Ishikawa (cell line): ENCODE results near the gene NDUFB6.
A peak's percentile ranks its signal among the peaks of the same experiment; 100 is the strongest.

Experiments used
- CEBPB ChIP-seq: IDR thresholded peaks from 2 replicates; pipeline ENCODE4 v1.6.1; 2012
- CREB1 ChIP-seq: IDR thresholded peaks from 2 replicates; pipeline ENCODE4 v1.6.1; 2012; ENCODE audit warnings: low read depth
- EGR1 ChIP-seq: IDR thresholded peaks from 2 replicates; pipeline ENCODE4 v1.6.1; 2012
- EP300 ChIP-seq: IDR thresholded peaks from 2 replicates; pipeline ENCODE4 v1.6.1; 2012; ENCODE audit warnings: borderline replicate concordance
- FOXM1 ChIP-seq: IDR thresholded peaks from 2 replicates; pipeline ENCODE4 v1.6.1; 2012; ENCODE audit warnings: low read depth, borderline replicate concordance
- NFIC ChIP-seq: IDR thresholded peaks from 2 replicates; pipeline ENCODE4 v1.6.1; 2012
- RAD21 ChIP-seq: IDR thresholded peaks from 2 replicates; pipeline ENCODE4 v1.6.1; 2012; ENCODE audit warnings: low read depth
- TAF1 ChIP-seq: IDR thresholded peaks from 2 replicates; pipeline ENCODE4 v1.6.1; 2012; ENCODE audit warnings: low read depth, mild to moderate bottlenecking
- TCF12 ChIP-seq: IDR thresholded peaks from 2 replicates; pipeline ENCODE4 v1.6.1; 2012; ENCODE audit warnings: low read depth
- TEAD4 ChIP-seq: IDR thresholded peaks from 2 replicates; pipeline ENCODE4 v1.6.1; 2012
- YY1 ChIP-seq: IDR thresholded peaks from 2 replicates; pipeline ENCODE4 v1.6.1; 2012; ENCODE audit warnings: low read depth
- ZBTB7A ChIP-seq: IDR thresholded peaks from 2 replicates; pipeline ENCODE4 v1.6.1; 2012; ENCODE audit warnings: low read depth
- TF ChIP-seq, protein P1 (sequence below): IDR thresholded peaks from 2 replicates; pipeline ENCODE4 v1.6.1; 2012
- TF ChIP-seq, protein P2 (sequence below): IDR thresholded peaks from 2 replicates; pipeline ENCODE4 v1.6.1; 2012; ENCODE audit warnings: low read depth, mild to moderate bottlenecking
- TF ChIP-seq, protein P3 (sequence below): IDR thresholded peaks from 2 replicates; pipeline ENCODE4 v1.6.1; 2012

Gene NDUFB6

DNA sequence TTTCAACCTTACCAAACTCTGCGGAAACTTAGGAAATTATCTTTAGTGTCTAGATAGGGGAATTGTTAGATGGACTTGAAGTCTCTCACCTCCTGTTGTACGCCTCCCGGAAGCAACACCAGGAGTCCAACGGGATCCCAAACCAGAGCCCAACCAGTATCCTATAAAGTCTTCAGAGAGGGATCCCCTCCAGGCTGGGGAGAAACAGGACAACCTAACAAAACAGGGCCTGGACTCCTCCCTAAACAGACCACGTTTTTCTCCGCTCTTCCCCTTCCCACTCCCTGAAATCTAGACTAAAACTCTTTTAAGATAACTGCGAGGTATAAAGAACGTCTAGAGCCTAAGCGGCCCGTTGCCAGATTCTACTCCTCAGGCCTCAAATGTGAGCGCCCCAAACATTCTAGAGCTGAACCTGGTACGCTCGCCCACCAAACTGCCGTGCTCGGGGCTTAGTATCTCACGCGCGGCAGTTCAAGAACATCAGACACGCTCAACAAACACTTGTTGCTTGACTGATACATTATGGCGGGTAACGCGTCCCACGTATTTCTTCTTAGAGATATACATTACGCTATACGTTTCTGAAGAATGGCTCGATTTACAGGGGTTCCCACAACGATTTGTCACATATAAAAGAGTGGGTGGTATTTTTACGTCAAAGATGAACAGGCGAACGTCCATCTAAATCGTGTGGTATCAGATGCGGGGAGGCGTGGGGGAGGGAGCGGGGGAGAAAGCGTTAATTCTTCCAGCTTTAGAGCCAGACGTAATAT lies 21.5 kb downstream of the NDUFB6 start:
- no peak for TF ChIP-seq EP300
- TF ChIP-seq, protein P1, sequence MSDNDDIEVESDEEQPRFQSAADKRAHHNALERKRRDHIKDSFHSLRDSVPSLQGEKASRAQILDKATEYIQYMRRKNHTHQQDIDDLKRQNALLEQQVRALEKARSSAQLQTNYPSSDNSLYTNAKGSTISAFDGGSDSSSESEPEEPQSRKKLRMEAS, result no peak; the same call in 1 of the 2 replicates
- TF ChIP-seq CREB1, result no peak
- no peak for TF ChIP-seq ZBTB7A
- no peak for TF ChIP-seq RAD21
- TF ChIP-seq TAF1, result no peak
- TF ChIP-seq CEBPB, result no peak
- TF ChIP-seq, protein P2, sequence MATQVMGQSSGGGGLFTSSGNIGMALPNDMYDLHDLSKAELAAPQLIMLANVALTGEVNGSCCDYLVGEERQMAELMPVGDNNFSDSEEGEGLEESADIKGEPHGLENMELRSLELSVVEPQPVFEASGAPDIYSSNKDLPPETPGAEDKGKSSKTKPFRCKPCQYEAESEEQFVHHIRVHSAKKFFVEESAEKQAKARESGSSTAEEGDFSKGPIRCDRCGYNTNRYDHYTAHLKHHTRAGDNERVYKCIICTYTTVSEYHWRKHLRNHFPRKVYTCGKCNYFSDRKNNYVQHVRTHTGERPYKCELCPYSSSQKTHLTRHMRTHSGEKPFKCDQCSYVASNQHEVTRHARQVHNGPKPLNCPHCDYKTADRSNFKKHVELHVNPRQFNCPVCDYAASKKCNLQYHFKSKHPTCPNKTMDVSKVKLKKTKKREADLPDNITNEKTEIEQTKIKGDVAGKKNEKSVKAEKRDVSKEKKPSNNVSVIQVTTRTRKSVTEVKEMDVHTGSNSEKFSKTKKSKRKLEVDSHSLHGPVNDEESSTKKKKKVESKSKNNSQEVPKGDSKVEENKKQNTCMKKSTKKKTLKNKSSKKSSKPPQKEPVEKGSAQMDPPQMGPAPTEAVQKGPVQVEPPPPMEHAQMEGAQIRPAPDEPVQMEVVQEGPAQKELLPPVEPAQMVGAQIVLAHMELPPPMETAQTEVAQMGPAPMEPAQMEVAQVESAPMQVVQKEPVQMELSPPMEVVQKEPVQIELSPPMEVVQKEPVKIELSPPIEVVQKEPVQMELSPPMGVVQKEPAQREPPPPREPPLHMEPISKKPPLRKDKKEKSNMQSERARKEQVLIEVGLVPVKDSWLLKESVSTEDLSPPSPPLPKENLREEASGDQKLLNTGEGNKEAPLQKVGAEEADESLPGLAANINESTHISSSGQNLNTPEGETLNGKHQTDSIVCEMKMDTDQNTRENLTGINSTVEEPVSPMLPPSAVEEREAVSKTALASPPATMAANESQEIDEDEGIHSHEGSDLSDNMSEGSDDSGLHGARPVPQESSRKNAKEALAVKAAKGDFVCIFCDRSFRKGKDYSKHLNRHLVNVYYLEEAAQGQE, result no peak
- TF ChIP-seq, protein P3, sequence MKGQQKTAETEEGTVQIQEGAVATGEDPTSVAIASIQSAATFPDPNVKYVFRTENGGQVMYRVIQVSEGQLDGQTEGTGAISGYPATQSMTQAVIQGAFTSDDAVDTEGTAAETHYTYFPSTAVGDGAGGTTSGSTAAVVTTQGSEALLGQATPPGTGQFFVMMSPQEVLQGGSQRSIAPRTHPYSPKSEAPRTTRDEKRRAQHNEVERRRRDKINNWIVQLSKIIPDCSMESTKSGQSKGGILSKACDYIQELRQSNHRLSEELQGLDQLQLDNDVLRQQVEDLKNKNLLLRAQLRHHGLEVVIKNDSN, result no peak
- no peak for TF ChIP-seq FOXM1
- TF ChIP-seq NFIC, result no peak
- TF ChIP-seq TCF12, result no peak
- no peak for TF ChIP-seq EGR1
- no peak for TF ChIP-seq TEAD4
- no peak for TF ChIP-seq YY1

DNA sequence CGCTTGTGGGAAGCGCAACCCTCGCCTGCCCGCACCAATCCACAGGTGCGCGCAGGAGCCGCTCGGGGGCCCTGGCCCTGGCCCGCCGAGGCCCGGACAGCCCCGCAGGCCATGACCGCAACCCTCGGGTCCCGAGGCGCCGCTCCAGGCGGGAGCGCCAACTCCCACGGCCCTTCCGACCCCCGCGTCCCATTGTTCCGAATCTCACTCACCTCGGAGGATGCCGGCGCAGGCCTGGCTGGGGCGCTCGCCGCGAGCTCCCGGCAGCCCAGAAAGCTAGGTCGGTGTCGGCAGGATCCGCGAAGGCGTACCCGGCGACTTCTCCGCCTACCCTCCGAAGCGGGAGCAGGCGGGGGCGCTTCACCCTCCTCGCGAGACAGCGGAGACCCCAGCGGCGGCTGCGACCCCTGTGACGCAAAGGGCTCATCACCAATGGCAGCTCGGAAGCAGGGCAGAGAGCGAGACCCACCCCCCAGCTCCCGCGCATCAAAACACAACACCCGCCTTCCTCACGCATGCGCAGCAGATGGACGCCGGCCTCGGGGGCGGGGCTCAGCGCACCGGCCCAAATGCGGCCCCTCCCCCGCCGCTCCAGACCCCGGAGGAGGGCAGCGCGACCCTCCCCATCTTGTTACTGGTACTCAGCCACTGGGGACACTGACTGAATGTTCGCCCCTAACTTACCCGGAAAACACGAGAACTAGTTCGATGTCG lies 22.2 kb downstream of the NDUFB6 start:
- TF ChIP-seq, protein P1, result peak; percentile 32; the same call in 1 of the 2 replicates
- TF ChIP-seq TCF12 (peak; percentile 50; the same call in 1 of the 2 replicates), CREB1 (peak; percentile 73), FOXM1 (0 out of 2 replicates have a peak, but pooled peaks have one; percentile 25), RAD21 (no peak), CEBPB (no peak), ZBTB7A (peak; percentile 99), NFIC (no peak), TEAD4 (no peak), EGR1 (peak; percentile 7; the same call in 1 of the 2 replicates), TAF1 (peak; percentile 50; the same call in 1 of the 2 replicates), EP300 (no peak), YY1 (no peak)
- TF ChIP-seq, protein P2, result no peak
- TF ChIP-seq, protein P3, result no peak

DNA sequence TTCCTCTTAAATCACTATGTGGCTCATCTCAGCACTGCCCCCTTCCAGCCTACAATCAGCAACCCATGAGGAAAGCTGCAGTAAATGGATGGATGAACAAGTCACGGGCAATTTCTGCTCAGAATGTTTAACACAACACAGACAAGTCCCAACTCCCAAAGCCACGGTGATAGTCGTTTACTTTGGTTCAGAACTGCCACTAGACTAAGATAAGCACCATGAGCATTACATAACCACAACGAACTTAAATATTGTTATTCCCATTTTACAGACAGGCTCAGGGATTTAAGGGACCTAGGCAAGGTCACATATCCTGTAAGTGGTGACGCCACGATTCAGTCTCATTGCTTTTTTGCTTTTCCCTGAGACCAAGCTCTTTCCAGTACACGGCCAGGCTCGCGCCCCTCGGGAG lies 22.8 kb downstream of the NDUFB6 start:
- TF ChIP-seq TCF12 (no peak), CEBPB (no peak), CREB1 (no peak), FOXM1 (no peak), TEAD4 (no peak), NFIC (no peak), RAD21 (no peak)

DNA sequence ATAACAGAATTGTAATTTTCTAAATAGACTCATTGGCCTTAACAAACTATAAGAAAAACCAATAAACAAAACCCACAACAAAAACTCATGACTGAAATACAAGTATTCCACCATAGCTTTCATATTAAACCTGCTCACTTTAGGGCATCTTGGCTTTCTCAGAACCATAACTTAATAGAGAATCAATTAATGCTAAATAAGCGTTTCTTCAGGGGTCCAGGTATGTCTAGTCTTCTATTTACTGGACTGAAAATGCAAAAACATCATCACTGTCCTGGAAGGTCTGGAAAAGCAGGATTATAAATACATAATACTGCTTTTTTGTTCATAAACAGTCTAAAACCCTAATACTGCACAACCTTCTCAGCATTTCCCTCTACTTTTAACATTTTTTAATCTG lies 27.1 kb downstream of the NDUFB6 start:
- TF ChIP-seq RAD21 (no peak), TEAD4 (no peak), FOXM1 (no peak), YY1 (no peak), CREB1 (no peak), CEBPB (no peak), TCF12 (no peak), EP300 (no peak), EGR1 (no peak), NFIC (no peak), ZBTB7A (no peak)
- TF ChIP-seq, protein P3, result no peak
- TF ChIP-seq, protein P1, result no peak
